Measurements from ENCODE around the gene ST3GAL4. TPM values are rescaled to one million over a fixed set of nuclear protein-coding genes. Genes with fewer than 3 reads are reported as not detected.

The ST3GAL4 gene
- total and polyA plus RNA-seq, 9 of the 15 experiments (the other 6 are each of a cell fraction or from before 2014, with no cell fraction given), result 0.27 to 22.9 (median 10.5) TPM

DNA sequence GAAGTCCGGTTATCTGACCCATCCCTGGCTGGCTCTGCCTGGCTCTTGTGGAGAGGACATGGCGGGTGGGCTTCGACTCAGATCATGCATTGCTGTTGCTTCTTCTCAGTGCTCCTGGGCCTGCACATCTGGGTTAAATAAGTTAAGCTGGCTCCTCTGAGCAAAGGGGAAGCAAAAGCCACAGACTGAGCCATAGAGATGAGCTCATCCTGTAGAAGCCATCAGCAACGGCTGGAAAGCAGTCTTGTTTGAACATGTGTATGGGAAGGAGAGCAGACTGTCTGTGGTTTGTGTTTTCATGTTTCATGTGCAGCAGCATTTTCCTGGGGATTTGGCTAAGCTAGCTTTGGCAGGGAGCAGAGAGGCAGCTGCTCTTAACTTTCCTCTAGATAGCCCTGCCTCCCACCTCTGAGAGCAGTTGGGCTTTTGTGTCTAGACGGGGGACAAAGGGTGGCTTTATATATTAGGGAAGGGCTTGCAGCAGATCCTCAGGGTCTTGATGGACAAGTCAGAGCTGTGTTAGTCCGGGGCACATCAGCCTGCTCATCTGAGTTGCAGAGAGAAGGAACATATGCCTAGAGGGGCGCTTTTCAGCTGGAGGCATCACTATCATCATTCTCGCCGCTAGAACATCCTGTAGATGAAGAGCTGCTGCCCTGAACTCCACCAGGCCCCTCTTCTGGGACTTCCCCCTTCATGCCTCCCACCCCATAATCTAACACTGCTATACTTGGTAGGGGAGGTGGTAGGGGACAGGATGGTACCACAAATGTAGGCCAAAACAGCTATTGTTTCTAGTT lies 36.7 kb upstream of the ST3GAL4 start (continued):
- TF ChIP-seq BCLAF1 (IDR thresholded peaks at IDR 0.05; ENCODE audit: borderline replicate concordance in 1 of 2, control insufficient read depth in 1 of 2, low read depth in 2 of 2, low read length in 1 of 2) (no peak), SIRT6 (IDR thresholded peaks at IDR 0.05; ENCODE audit: low read depth, low read length) (no peak), TOE1 (IDR thresholded peaks at IDR 0.05; ENCODE audit: borderline replicate concordance) (no peak), TOE1 (CRISPR knock-in tag; IDR thresholded peaks at IDR 0.05; ENCODE audit: borderline replicate concordance, low read depth) (no peak), MITF (IDR thresholded peaks at IDR 0.05) (no peak), SRSF9 (IDR thresholded peaks at IDR 0.05; ENCODE audit: borderline replicate concordance, low read depth, low read length) (no peak), ZZZ3 (IDR thresholded peaks at IDR 0.05) (no peak), ATF3 (IDR thresholded peaks at IDR 0.05) (peak; percentile 32; the same call in 1 of the 2 replicates), ATF3 (CRISPR knock-in tag; conservative IDR thresholded peaks at IDR 0.05) (no peak), ATF7 (IDR thresholded peaks at IDR 0.05) (0 out of 2 replicates have a peak, but pooled peaks have one; percentile 26), ELF4 (CRISPR knock-in tag; IDR thresholded peaks at IDR 0.05) (no peak), ELF1 (tag; IDR thresholded peaks at IDR 0.05) (no peak)
- TF ChIP-seq, protein P1, sequence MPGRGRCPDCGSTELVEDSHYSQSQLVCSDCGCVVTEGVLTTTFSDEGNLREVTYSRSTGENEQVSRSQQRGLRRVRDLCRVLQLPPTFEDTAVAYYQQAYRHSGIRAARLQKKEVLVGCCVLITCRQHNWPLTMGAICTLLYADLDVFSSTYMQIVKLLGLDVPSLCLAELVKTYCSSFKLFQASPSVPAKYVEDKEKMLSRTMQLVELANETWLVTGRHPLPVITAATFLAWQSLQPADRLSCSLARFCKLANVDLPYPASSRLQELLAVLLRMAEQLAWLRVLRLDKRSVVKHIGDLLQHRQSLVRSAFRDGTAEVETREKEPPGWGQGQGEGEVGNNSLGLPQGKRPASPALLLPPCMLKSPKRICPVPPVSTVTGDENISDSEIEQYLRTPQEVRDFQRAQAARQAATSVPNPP (IDR thresholded peaks at IDR 0.05; ENCODE audit: borderline replicate concordance, insufficient read depth, insufficient read length), result no peak
- TF ChIP-seq, protein P2, sequence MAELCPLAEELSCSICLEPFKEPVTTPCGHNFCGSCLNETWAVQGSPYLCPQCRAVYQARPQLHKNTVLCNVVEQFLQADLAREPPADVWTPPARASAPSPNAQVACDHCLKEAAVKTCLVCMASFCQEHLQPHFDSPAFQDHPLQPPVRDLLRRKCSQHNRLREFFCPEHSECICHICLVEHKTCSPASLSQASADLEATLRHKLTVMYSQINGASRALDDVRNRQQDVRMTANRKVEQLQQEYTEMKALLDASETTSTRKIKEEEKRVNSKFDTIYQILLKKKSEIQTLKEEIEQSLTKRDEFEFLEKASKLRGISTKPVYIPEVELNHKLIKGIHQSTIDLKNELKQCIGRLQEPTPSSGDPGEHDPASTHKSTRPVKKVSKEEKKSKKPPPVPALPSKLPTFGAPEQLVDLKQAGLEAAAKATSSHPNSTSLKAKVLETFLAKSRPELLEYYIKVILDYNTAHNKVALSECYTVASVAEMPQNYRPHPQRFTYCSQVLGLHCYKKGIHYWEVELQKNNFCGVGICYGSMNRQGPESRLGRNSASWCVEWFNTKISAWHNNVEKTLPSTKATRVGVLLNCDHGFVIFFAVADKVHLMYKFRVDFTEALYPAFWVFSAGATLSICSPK (IDR thresholded peaks at IDR 0.05; ENCODE audit: borderline replicate concordance), result no peak

All from K562 (cell line).